ENCODE data around the gene AOPEP. TPM values are rescaled to one million over a fixed set of nuclear protein-coding genes. Genes with fewer than 3 reads are reported as not detected.

Gene AOPEP
- total RNA-seq, 1 experiment from 2014 or later: 32.4 TPM

GRCh38 chr9:95010431-95010838 lies 283.9 kb downstream of the AOPEP start:
- H3K4me3 Mint-ChIP-seq (ENCODE audit: unreplicated experiment): no peak overlapping the region
- peaks cover 29% of the 10 kb centered on the region for H3K4me1 Mint-ChIP-seq (ENCODE audit: insufficient read depth, unreplicated experiment)
- POLR2A ChIA-PET: interaction anchor here (0.6 to 6.1 kb wide), 12 partner anchors 8 to 1507 kb away, joined by 3 to 137 read pairs (median 4); no protein-coding TSS in a partner anchor
- no TSS peak for BruUV-seq (replicated peaks)
- H3K9me3 Mint-ChIP-seq (ENCODE audit: unreplicated experiment): no peaks in the 10 kb centered on the region
- no peak overlapping the region for H3K27ac Mint-ChIP-seq (ENCODE audit: low read depth, unreplicated experiment)
- intact Hi-C loops (cut with micrococcal nuclease): no loop called here
- peaks cover 72% of the 10 kb centered on the region for H3K36me3 Mint-ChIP-seq (ENCODE audit: insufficient read depth, unreplicated experiment)
- no peaks in the 10 kb centered on the region for H3K27me3 Mint-ChIP-seq (ENCODE audit: insufficient read depth, unreplicated experiment)
- TF ChIP-seq, protein P1, sequence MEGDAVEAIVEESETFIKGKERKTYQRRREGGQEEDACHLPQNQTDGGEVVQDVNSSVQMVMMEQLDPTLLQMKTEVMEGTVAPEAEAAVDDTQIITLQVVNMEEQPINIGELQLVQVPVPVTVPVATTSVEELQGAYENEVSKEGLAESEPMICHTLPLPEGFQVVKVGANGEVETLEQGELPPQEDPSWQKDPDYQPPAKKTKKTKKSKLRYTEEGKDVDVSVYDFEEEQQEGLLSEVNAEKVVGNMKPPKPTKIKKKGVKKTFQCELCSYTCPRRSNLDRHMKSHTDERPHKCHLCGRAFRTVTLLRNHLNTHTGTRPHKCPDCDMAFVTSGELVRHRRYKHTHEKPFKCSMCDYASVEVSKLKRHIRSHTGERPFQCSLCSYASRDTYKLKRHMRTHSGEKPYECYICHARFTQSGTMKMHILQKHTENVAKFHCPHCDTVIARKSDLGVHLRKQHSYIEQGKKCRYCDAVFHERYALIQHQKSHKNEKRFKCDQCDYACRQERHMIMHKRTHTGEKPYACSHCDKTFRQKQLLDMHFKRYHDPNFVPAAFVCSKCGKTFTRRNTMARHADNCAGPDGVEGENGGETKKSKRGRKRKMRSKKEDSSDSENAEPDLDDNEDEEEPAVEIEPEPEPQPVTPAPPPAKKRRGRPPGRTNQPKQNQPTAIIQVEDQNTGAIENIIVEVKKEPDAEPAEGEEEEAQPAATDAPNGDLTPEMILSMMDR (IDR thresholded peaks at IDR 0.05; ENCODE audit: unreplicated experiment): no peak
- no peak for DNase-seq (ENCODE audit: unreplicated experiment)
- CTCF ChIA-PET: interaction anchor here (1.8 kb wide), 1 partner anchor 227 kb away, joined by 6 read pairs; no protein-coding TSS in a partner anchor

- TF ChIP-seq, protein P1 (IDR thresholded peaks at IDR 0.05; ENCODE audit: unreplicated experiment): no peak
- no peak for DNase-seq (ENCODE audit: unreplicated experiment)
- CTCF ChIA-PET: interaction anchor here (0.6 kb wide), 1 partner anchor 36 kb away, joined by 4 read pairs; no protein-coding TSS in a partner anchor
- POLR2A ChIA-PET: interaction anchor here (0.9 to 6.1 kb wide), 7 partner anchors 9 to 209 kb away, joined by 3 to 137 read pairs (median 5); no protein-coding TSS in a partner anchor
- Mint-ChIP-seq H3K9me3 (ENCODE audit: unreplicated experiment) (no peaks in the 10 kb centered on the region), H3K4me3 (ENCODE audit: unreplicated experiment) (no peak overlapping the region), H3K27me3 (ENCODE audit: insufficient read depth, unreplicated experiment) (no peaks in the 10 kb centered on the region), H3K27ac (ENCODE audit: low read depth, unreplicated experiment) (no peak overlapping the region), H3K36me3 (ENCODE audit: insufficient read depth, unreplicated experiment) (peaks cover 77% of the 10 kb centered on the region), H3K4me1 (ENCODE audit: insufficient read depth, unreplicated experiment) (peaks cover 21% of the 10 kb centered on the region)
- BruUV-seq (replicated peaks): no TSS peak
- intact Hi-C loops (cut with micrococcal nuclease): no loop called here
These were observed 285.7 kb downstream of the AOPEP start for GRCh38 chr9:95012035-95012708.

GRCh38 chr9:95012902-95013301 lies 286.4 kb downstream of the AOPEP start:
- peaks cover 21% of the 10 kb centered on the region for H3K4me1 Mint-ChIP-seq (ENCODE audit: insufficient read depth, unreplicated experiment)
- intact Hi-C loops (cut with micrococcal nuclease): no loop called here
- TF ChIP-seq, protein P1 (IDR thresholded peaks at IDR 0.05; ENCODE audit: unreplicated experiment): no peak
- no peak overlapping the region for H3K4me3 Mint-ChIP-seq (ENCODE audit: unreplicated experiment)
- ChIA-PET CTCF (no interaction called here), POLR2A (interaction anchor here (0.7 to 2.5 kb wide), 6 partner anchors 9 to 230 kb away, joined by 3 to 15 read pairs (median 4); no protein-coding TSS in a partner anchor)
- DNase-seq (ENCODE audit: unreplicated experiment): no peak
- no peaks in the 10 kb centered on the region for H3K27me3 Mint-ChIP-seq (ENCODE audit: insufficient read depth, unreplicated experiment)
- BruUV-seq (replicated peaks): no TSS peak
- no peak overlapping the region for H3K27ac Mint-ChIP-seq (ENCODE audit: low read depth, unreplicated experiment)
- H3K9me3 Mint-ChIP-seq (ENCODE audit: unreplicated experiment): no peaks in the 10 kb centered on the region
- H3K36me3 Mint-ChIP-seq (ENCODE audit: insufficient read depth, unreplicated experiment): peaks cover 77% of the 10 kb centered on the region

GRCh38 chr9:95014917-95015316 lies 288.4 kb downstream of the AOPEP start:
- H3K27ac Mint-ChIP-seq (ENCODE audit: low read depth, unreplicated experiment): peak overlapping the region; percentile 12
- H3K4me1 Mint-ChIP-seq (ENCODE audit: insufficient read depth, unreplicated experiment): peaks cover 31% of the 10 kb centered on the region
- no TSS peak for BruUV-seq (replicated peaks)
- H3K9me3 Mint-ChIP-seq (ENCODE audit: unreplicated experiment): no peaks in the 10 kb centered on the region
- CTCF ChIA-PET: no interaction called here
- POLR2A ChIA-PET: interaction anchor here (1.3 to 7.1 kb wide), 2 partner anchors 214 to 232 kb away, joined by 3 to 34 read pairs; no protein-coding TSS in a partner anchor
- DNase-seq (ENCODE audit: unreplicated experiment): no peak
- no peaks in the 10 kb centered on the region for H3K27me3 Mint-ChIP-seq (ENCODE audit: insufficient read depth, unreplicated experiment)
- intact Hi-C loops (cut with micrococcal nuclease): loop anchor here (5.0 kb wide), 1 partner anchor 288 kb away; the partner anchor contains the start of gene AOPEP
- peaks cover 79% of the 10 kb centered on the region for H3K36me3 Mint-ChIP-seq (ENCODE audit: insufficient read depth, unreplicated experiment)
- H3K4me3 Mint-ChIP-seq (ENCODE audit: unreplicated experiment): no peak overlapping the region
- TF ChIP-seq, protein P1 (IDR thresholded peaks at IDR 0.05; ENCODE audit: unreplicated experiment): no peak

All from MCF 10A (cell line).